Type B pancreatic cell (in vitro differentiated cells): Measurements from ENCODE around the gene COLGALT1. TPM values are rescaled to one million over a fixed set of nuclear protein-coding genes. Genes with fewer than 3 reads are reported as not detected.

Experiments used
- DNase-seq: peaks from one replicate; pipeline ENCODE4 v3.0.0; 2021; ENCODE audit warnings: mixed read lengths; ENCODE audit not compliant: unreplicated experiment; ENCODE audit errors: extremely low spot score
- H3K27ac Mint-ChIP-seq: 2 replicates; pipeline ENCODE4 v1.8.0; 2021; ENCODE audit warnings: mild to moderate bottlenecking, mixed read lengths
- H3K27me3 Mint-ChIP-seq: 2 replicates; pipeline ENCODE4 v1.8.0; 2021; ENCODE audit warnings: mixed read lengths
- H3K36me3 Mint-ChIP-seq: 2 replicates; pipeline ENCODE4 v1.8.0; 2021; ENCODE audit warnings: mixed read lengths
- H3K4me1 Mint-ChIP-seq: one replicate; pipeline ENCODE4 v1.8.0; 2021; ENCODE audit warnings: mixed read lengths; ENCODE audit not compliant: unreplicated experiment
- H3K4me3 Mint-ChIP-seq: 2 replicates; pipeline ENCODE4 v1.8.0; 2021; ENCODE audit warnings: mild to moderate bottlenecking, mixed read lengths
- H3K9me3 Mint-ChIP-seq: 2 replicates; pipeline ENCODE4 v1.8.0; 2021; ENCODE audit warnings: mixed read lengths
- total RNA-seq: library from RNA; stranded (reverse); gene quantifications from 2 replicates; pipeline ENCODE4 v1.2.1, GENCODE V29; 2021; ENCODE audit warnings: low replicate concordance
- TF ChIP-seq, protein P1 (sequence below): fragments of 200-600 bp; sonication (generic); conservative IDR thresholded peaks from 2 replicates; pipeline ENCODE4 v1.5.0; 2021; ENCODE audit warnings: antibody characterized with exemption, mild to moderate bottlenecking

Gene COLGALT1
- total RNA-seq, 1 donor from 2014 or later, result 73.7 TPM

DNA sequence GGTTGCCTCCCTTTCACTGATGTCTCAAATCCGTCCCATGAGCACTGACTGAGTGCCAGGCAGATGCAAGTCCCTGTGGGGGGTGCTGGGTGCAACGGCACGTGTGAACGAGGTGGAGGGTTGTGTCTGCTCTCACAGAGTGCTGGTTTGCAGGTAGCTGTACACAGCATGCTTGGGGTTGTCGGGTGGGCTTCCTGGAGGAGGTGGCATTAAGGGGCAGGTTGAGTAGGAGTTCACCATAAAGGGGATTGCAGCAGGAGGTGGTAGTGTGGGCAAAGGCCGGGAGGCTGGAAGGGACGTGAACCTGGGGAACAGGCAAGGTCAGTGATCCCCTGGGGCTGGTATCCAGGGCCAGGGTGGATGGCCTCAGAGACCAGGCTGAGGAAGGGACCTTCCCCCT, 17.2 kb downstream of the COLGALT1 start:
- no peak for DNase-seq
- H3K4me1 Mint-ChIP-seq, result no peaks in the 10 kb centered on the region
- no peak overlapping the region for H3K4me3 Mint-ChIP-seq
- H3K27me3 Mint-ChIP-seq, result no peaks in the 10 kb centered on the region
- TF ChIP-seq, protein P1, sequence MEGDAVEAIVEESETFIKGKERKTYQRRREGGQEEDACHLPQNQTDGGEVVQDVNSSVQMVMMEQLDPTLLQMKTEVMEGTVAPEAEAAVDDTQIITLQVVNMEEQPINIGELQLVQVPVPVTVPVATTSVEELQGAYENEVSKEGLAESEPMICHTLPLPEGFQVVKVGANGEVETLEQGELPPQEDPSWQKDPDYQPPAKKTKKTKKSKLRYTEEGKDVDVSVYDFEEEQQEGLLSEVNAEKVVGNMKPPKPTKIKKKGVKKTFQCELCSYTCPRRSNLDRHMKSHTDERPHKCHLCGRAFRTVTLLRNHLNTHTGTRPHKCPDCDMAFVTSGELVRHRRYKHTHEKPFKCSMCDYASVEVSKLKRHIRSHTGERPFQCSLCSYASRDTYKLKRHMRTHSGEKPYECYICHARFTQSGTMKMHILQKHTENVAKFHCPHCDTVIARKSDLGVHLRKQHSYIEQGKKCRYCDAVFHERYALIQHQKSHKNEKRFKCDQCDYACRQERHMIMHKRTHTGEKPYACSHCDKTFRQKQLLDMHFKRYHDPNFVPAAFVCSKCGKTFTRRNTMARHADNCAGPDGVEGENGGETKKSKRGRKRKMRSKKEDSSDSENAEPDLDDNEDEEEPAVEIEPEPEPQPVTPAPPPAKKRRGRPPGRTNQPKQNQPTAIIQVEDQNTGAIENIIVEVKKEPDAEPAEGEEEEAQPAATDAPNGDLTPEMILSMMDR, result no peak
- peaks cover 6% of the 10 kb centered on the region for H3K36me3 Mint-ChIP-seq
- no peaks in the 10 kb centered on the region for H3K9me3 Mint-ChIP-seq
- H3K27ac Mint-ChIP-seq, result no peak overlapping the region

DNA sequence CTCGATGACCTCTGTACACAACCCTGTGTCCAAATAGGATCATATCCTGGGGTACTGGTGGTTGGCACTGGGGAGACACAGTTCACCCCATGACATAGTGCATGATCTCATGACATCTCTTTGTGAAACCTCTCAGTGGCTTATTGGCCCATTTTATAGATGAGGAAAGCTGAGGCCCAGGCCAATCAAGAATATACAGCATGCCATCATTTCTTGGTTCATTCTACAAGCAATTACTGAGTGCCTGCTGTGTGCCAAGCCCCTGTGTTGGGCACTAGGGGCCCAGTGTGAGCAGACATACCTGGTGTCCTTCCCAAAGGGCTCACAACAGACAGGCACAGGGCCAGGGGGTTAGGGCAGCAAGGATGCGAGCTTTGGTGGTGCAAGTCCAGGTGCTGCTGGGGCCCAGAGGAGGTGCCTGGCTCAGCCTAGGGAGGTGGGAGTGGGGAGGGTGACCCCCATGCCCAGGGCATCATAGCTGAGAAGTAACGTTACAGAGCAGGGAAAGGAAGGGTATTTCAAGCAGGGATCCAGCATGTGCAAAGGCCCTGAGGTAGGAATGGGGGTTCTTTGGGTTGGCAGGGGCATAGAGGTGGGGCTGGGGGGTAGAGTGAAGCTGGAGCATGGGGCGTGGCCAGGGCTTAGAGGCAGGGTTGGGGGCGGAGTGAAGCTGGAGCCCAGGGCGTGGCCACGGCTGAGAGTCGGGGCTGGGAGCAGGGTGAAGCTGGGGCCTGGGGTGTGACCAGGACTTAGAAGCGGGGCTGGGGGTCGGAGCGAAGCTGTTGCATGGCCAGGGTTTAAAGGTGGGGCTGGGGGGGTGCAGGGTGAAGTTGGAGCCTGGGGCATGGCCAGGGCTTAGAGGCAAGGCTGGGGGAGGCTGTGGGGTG, 20.7 kb downstream of the COLGALT1 start:
- DNase-seq, result no peak
- H3K27me3 Mint-ChIP-seq, result no peaks in the 10 kb centered on the region
- no peaks in the 10 kb centered on the region for H3K4me1 Mint-ChIP-seq
- no peaks in the 10 kb centered on the region for H3K9me3 Mint-ChIP-seq
- TF ChIP-seq, protein P1, result no peak
- H3K36me3 Mint-ChIP-seq, result peaks cover 14% of the 10 kb centered on the region
- no peak overlapping the region for H3K4me3 Mint-ChIP-seq
- H3K27ac Mint-ChIP-seq, result no peak overlapping the region

DNA sequence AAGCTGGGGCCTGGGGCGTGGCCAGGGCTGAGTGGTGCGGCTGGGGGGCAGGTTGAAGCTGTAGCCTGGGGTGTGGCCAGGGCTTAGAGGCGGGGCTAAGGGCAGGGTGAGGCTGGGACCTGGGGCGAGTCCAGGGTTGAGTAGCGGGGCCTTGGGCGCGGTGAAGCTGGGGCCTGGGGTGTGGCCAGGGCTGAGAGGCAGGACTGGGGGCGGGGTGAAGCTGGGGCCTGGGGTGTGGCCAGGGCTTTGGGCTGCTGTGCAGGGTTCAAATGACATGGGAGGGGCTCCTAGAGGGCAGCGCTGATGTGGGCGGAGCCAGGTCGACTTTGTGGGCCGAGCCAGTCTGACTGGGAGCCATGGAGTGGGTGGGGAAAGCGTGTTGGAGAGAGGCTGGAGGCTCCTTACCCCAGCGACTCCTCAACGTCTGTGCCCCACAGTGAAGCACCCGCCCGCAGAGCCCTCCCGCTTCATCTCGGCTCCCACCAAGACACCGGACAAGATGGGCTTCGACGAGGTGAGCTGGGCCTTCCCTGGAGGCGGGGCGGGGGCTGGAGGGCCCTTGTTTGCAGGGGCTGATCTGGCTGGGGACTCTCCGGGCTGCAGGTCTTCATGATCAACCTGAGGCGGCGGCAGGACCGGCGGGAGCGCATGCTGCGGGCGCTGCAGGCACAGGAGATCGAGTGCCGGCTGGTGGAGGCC, 21.5 kb downstream of the COLGALT1 start:
- Mint-ChIP-seq H3K9me3 (no peaks in the 10 kb centered on the region), H3K36me3 (peaks cover 14% of the 10 kb centered on the region), H3K4me1 (no peaks in the 10 kb centered on the region), H3K27me3 (no peaks in the 10 kb centered on the region), H3K4me3 (no peak overlapping the region), H3K27ac (no peak overlapping the region)
- DNase-seq, result peak; percentile 78
- TF ChIP-seq, protein P1, result no peak

DNA sequence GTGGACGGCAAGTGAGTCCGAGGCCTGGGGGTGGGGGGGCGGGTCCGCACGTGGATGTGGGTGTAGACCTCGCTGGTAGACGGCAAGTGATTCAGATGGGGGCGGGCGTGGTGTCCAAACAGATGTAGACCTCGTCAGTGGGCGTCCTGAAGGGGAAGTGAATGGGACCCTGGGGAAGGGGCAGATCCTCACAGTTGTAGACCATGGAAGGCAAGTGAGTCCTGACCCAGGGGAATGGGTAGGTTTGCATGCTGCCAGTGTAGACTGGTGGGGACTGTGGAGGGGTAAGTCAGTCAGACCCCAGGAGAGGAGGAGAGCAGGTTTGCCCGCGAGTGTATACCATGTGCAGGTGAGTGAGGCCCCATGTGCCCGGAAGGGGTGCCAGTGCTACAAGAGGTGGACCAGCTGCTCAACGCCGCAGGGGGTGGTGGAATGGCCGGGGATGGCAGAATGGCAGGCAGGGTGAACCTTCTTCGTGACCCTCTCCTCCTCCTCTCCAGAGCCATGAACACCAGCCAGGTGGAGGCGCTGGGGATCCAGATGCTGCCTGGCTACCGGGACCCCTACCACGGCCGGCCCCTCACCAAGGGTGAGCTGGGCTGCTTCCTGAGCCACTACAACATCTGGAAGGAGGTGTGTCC, 22.1 kb downstream of the COLGALT1 start:
- Mint-ChIP-seq H3K9me3 (no peaks in the 10 kb centered on the region), H3K27me3 (no peaks in the 10 kb centered on the region), H3K4me3 (no peak overlapping the region), H3K36me3 (peaks cover 11% of the 10 kb centered on the region), H3K27ac (no peak overlapping the region), H3K4me1 (no peaks in the 10 kb centered on the region)
- TF ChIP-seq, protein P1, result no peak
- DNase-seq, result no peak

DNA sequence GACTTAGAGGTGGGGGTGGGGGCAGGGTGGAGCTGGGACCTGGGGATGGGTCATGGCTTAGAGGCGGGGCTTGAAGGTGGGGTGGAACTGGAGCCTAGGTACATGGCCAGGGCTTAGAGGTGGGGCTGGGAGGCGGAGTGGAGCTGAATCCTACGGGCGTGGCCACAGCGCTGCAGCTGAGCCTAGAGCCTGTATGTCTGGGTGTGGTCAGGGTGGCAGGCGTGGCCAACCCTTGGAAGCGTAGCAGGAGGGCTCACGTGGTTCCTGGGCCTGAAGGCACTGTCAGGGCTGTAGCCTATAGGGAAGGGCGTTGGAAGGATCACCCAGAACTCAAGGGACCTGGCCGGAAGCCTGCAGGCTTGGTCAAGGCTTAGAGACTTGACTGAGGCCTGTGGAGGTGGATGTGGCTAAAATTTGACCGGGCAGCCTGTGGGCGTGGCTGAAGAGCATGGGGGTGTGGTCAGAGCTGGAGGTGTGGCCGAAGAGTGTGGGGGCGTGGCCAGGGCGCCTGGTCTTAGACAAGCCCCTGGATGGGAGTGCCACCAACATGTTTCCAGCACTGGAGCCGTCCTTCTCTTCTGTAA, 24.3 kb downstream of the COLGALT1 start:
- Mint-ChIP-seq H3K27ac (peak overlapping the region; percentile 86), H3K4me1 (no peaks in the 10 kb centered on the region), H3K27me3 (no peaks in the 10 kb centered on the region), H3K9me3 (no peaks in the 10 kb centered on the region), H3K36me3 (peaks cover 8% of the 10 kb centered on the region), H3K4me3 (no peak overlapping the region)
- no peak for DNase-seq
- TF ChIP-seq, protein P1, result no peak
